ENCODE results near the gene LSAMP. TPM values are rescaled to one million over a fixed set of nuclear protein-coding genes. Genes with fewer than 3 reads are reported as not detected.

LSAMP gene
- total and polyA plus RNA-seq, 2 experiments from 2014 or later: 4.6 to 6.0 TPM

GRCh38 chr3:115822579-115822978, 622.7 kb downstream of the LSAMP start:
- H3K4me1 ChIP-seq (ENCODE audit: low read depth): no peaks in the 10 kb centered on the region
- no peaks in the 10 kb centered on the region for H3K9me3 ChIP-seq (ENCODE audit: low read depth)
- no peaks in the 10 kb centered on the region for H3K27me3 ChIP-seq
- TF ChIP-seq, protein P1, sequence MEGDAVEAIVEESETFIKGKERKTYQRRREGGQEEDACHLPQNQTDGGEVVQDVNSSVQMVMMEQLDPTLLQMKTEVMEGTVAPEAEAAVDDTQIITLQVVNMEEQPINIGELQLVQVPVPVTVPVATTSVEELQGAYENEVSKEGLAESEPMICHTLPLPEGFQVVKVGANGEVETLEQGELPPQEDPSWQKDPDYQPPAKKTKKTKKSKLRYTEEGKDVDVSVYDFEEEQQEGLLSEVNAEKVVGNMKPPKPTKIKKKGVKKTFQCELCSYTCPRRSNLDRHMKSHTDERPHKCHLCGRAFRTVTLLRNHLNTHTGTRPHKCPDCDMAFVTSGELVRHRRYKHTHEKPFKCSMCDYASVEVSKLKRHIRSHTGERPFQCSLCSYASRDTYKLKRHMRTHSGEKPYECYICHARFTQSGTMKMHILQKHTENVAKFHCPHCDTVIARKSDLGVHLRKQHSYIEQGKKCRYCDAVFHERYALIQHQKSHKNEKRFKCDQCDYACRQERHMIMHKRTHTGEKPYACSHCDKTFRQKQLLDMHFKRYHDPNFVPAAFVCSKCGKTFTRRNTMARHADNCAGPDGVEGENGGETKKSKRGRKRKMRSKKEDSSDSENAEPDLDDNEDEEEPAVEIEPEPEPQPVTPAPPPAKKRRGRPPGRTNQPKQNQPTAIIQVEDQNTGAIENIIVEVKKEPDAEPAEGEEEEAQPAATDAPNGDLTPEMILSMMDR (IDR thresholded peaks at IDR 0.05; ENCODE audit: low read depth, low read length): no peak
- no peak overlapping the region for H3K27ac ChIP-seq
- no peak for DNase-seq (ENCODE audit: low read depth in 1 of 2, low spot score in 1 of 2)
- no peak overlapping the region for H3K4me3 ChIP-seq
- H3K36me3 ChIP-seq: no peaks in the 10 kb centered on the region

- Histone ChIP-seq H3K9me3 (ENCODE audit: low read depth) (no peaks in the 10 kb centered on the region), H3K36me3 (no peaks in the 10 kb centered on the region), H3K27me3 (no peaks in the 10 kb centered on the region), H3K4me3 (no peak overlapping the region), H3K27ac (no peak overlapping the region), H3K4me1 (ENCODE audit: low read depth) (no peaks in the 10 kb centered on the region)
- peak; percentile 88 to 92 for DNase-seq (ENCODE audit: low read depth in 1 of 2, low spot score in 1 of 2)
- TF ChIP-seq, protein P1 (IDR thresholded peaks at IDR 0.05; ENCODE audit: low read depth, low read length): peak; percentile 99
Observed at GRCh38 chr3:115819785-115820384, 625.4 kb downstream of the LSAMP start.

DNA sequence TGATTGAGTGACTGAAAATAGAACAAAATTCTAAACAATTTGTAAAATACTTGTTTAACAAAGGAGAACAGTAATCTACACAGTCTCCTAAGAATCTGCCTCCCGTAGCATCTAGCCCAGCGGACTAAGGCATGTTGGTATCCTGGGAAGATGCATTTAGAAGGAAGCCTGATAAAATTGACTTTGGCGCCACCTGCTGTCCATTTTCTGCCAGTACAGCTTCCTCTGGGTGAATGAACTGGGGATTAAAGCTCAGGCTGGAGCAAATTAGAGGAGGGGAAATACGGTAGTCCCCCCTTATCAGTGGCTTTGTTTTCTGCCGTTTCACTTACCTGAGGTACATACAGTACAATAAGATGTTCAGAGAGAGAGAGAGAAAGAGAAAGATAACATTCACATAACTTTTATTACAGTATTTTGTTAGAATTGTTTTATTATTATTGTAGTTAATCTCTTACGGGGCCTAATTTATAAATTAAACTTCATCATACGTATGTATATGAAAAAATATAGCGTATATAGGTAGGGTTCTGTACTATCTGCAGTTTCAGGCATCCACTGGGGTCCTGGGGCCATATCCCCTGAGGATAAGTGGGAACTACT, 630.4 kb downstream of the LSAMP start:
- Histone ChIP-seq H3K9me3 (ENCODE audit: low read depth) (no peaks in the 10 kb centered on the region), H3K36me3 (no peaks in the 10 kb centered on the region), H3K4me1 (ENCODE audit: low read depth) (no peaks in the 10 kb centered on the region), H3K27ac (no peak overlapping the region), H3K27me3 (no peaks in the 10 kb centered on the region), H3K4me3 (no peak overlapping the region)
- peak; percentile 78 to 79 for DNase-seq (ENCODE audit: low read depth in 1 of 2, low spot score in 1 of 2)
- TF ChIP-seq, protein P1 (IDR thresholded peaks at IDR 0.05; ENCODE audit: low read depth, low read length): peak; percentile 84

DNA sequence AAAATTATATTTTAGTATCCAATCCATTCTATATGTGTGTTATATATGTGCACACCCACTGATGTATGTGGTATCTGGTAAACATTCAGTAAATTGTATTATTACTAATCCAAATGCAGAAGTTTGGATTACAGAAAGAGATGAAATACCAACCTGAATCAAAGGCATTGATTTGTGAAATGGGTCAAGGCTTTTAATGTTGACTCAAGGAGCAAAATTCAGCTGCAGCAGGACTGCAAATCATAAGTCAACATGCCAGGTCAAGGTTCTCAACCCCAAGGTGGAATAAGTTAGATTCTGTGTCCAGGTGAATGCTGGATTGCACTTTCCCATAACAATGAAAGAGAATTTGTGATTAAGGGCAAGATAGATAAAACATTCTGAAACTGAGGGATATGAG, 631.3 kb downstream of the LSAMP start:
- H3K27ac ChIP-seq: no peak overlapping the region
- no peak overlapping the region for H3K4me3 ChIP-seq
- no peak for DNase-seq (ENCODE audit: low read depth in 1 of 2, low spot score in 1 of 2)
- no peaks in the 10 kb centered on the region for H3K27me3 ChIP-seq
- TF ChIP-seq, protein P1 (IDR thresholded peaks at IDR 0.05; ENCODE audit: low read depth, low read length): no peak
- no peaks in the 10 kb centered on the region for H3K36me3 ChIP-seq
- H3K9me3 ChIP-seq (ENCODE audit: low read depth): no peaks in the 10 kb centered on the region
- no peaks in the 10 kb centered on the region for H3K4me1 ChIP-seq (ENCODE audit: low read depth)

- no peak overlapping the region for H3K27ac ChIP-seq
- DNase-seq (ENCODE audit: low read depth in 1 of 2, low spot score in 1 of 2): no peak
- no peaks in the 10 kb centered on the region for H3K27me3 ChIP-seq
- H3K36me3 ChIP-seq: no peaks in the 10 kb centered on the region
- no peaks in the 10 kb centered on the region for H3K9me3 ChIP-seq (ENCODE audit: low read depth)
- H3K4me3 ChIP-seq: no peak overlapping the region
- TF ChIP-seq, protein P1 (IDR thresholded peaks at IDR 0.05; ENCODE audit: low read depth, low read length): no peak
- H3K4me1 ChIP-seq (ENCODE audit: low read depth): no peaks in the 10 kb centered on the region
Observed at GRCh38 chr3:115808816-115809215, 636.5 kb downstream of the LSAMP start.
